Measurements from ENCODE around the gene GNAS-AS1. TPM values are rescaled to one million over a fixed set of nuclear protein-coding genes. Genes with fewer than 3 reads are reported as not detected.

Gene GNAS-AS1
- total and polyA plus RNA-seq, 10 of the 15 experiments (the other 5 are each of a cell fraction or from before 2014, with no cell fraction given): 0.06 to 2.7 (median 1.2) TPM

GRCh38 chr20:58839991-58840747 lies 10.5 kb downstream of the GNAS-AS1 start:
- WGBS (ENCODE audit: insufficient coverage, insufficient replicate concordance, low lambda C conversion rate, missing lambda C conversion rate): 60% methylated on average over 64 of the region's 67 CpGs
- ATAC-seq: no peak
- intact Hi-C loops (cut with micrococcal nuclease; ENCODE audit: unreplicated experiment) (loop anchor here (5.0 kb wide), 1 partner anchor 608 kb away; no protein-coding TSS in a partner anchor), in situ Hi-C loops (cut with MboI) (no loop called here)
- Histone ChIP-seq H3K27me3 (replicated peaks in 1 of 2; ENCODE audit: control insufficient read depth in 2 of 2, insufficient read depth in 2 of 2, low read length in 1 of 2) (peaks cover 0 to 2% of the 10 kb centered on the region in 2 experiments; a peak in 3 of 4 replicates), H2AFZ (ENCODE audit: control insufficient read depth, low read depth, low read length) (no peak overlapping the region), H3K9ac (ENCODE audit: control insufficient read depth, insufficient read depth, low read length) (no peak overlapping the region), H3K4me1 (ENCODE audit: control insufficient read depth, insufficient read depth, low read length) (no peaks in the 10 kb centered on the region), H3K4me2 (ENCODE audit: control insufficient read depth, insufficient read depth) (no peak overlapping the region), H3K27ac (ENCODE audit: control insufficient read depth, insufficient read depth) (no peak overlapping the region), H3K9me3 (replicated peaks; ENCODE audit: control insufficient read depth, insufficient read depth, low read length) (no peaks in the 10 kb centered on the region; the same call in 1 of the 3 replicates), H3K4me3 (no peak overlapping the region), H3K79me2 (ENCODE audit: control insufficient read depth, insufficient read depth, low read length) (no peaks in the 10 kb centered on the region), H4K20me1 (ENCODE audit: control insufficient read depth, insufficient read depth) (no peaks in the 10 kb centered on the region), H3K36me3 (ENCODE audit: control insufficient read depth in 2 of 2, insufficient read depth in 2 of 2, low read length in 1 of 2) (no peaks in the 10 kb centered on the region; a peak in 1 of 4 replicates)
- ChIA-PET SMC1A (ENCODE audit: uncharacterized antibody, unreplicated experiment) (interaction anchor here (0.6 kb wide), 1 partner anchor 15 kb away, joined by 3 read pairs; no protein-coding TSS in a partner anchor), POLR2A (no interaction called here), RAD21 (ENCODE audit: unreplicated experiment) (no interaction called here), CTCF (interaction anchor here (0.9 kb wide), 1 partner anchor 11 kb away, joined by 3 read pairs; no protein-coding TSS in a partner anchor)
- no peak for DNase-seq (ENCODE audit: low read depth, low spot score)
- FAIRE-seq: no peak
- BruUV-seq (replicated peaks): no TSS peak
- TF ChIP-seq STAT1 (conservative IDR thresholded peaks at IDR 0.05): no peak
- TF ChIP-seq SIN3A (IDR thresholded peaks at IDR 0.05; ENCODE audit: low read depth, low read length): no peak
- TF ChIP-seq ETV6 (conservative IDR thresholded peaks at IDR 0.05 in 1 of 2, IDR thresholded peaks at IDR 0.05 in 1 of 2; ENCODE audit: borderline replicate concordance in 1 of 2, low read depth in 1 of 2): no peak
- no peak for TF ChIP-seq MYC (IDR thresholded peaks at IDR 0.05; ENCODE audit: insufficient read depth, insufficient read length, insufficient replicate concordance, low read length, severe bottlenecking)
- no peak for TF ChIP-seq IKZF2 (IDR thresholded peaks at IDR 0.05)
- TF ChIP-seq, protein P1, sequence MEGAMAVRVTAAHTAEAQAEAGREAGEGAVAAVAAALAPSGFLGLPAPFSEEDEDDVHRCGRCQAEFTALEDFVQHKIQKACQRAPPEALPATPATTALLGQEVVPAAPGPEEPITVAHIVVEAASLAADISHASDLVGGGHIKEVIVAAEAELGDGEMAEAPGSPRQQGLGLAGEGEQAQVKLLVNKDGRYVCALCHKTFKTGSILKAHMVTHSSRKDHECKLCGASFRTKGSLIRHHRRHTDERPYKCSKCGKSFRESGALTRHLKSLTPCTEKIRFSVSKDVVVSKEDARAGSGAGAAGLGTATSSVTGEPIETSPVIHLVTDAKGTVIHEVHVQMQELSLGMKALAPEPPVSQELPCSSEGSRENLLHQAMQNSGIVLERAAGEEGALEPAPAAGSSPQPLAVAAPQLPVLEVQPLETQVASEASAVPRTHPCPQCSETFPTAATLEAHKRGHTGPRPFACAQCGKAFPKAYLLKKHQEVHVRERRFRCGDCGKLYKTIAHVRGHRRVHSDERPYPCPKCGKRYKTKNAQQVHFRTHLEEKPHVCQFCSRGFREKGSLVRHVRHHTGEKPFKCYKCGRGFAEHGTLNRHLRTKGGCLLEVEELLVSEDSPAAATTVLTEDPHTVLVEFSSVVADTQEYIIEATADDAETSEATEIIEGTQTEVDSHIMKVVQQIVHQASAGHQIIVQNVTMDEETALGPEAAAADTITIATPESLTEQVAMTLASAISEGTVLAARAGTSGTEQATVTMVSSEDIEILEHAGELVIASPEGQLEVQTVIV (IDR thresholded peaks at IDR 0.05; ENCODE audit: borderline replicate concordance, partially characterized antibody): no peak
- TF ChIP-seq POLR2AphosphoS2 (IDR thresholded peaks at IDR 0.05; ENCODE audit: low read depth, low read length): no peak
- TF ChIP-seq CTCF (IDR thresholded peaks at IDR 0.05 in 2 of 3, conservative IDR thresholded peaks at IDR 0.05 in 1 of 3; ENCODE audit: control insufficient read depth in 2 of 3, extremely low read depth in 1 of 3, insufficient read depth in 1 of 3, low read depth in 3 of 3, low read length in 3 of 3): no peak
- TF ChIP-seq RAD51 (IDR thresholded peaks at IDR 0.05): no peak
- TF ChIP-seq DPF2 (IDR thresholded peaks at IDR 0.05): no peak
- no peak for TF ChIP-seq ATF7 (IDR thresholded peaks at IDR 0.05; ENCODE audit: low read depth)
- TF ChIP-seq SPI1 (IDR thresholded peaks at IDR 0.05; ENCODE audit: borderline replicate concordance, insufficient read depth, low read depth, low read length): no peak
- TF ChIP-seq TCF3 (IDR thresholded peaks at IDR 0.05; ENCODE audit: borderline replicate concordance, insufficient read depth, low read depth, low read length): no peak
- no peak for TF ChIP-seq FOXK2 (IDR thresholded peaks at IDR 0.05)
- TF ChIP-seq MTA3 (IDR thresholded peaks at IDR 0.05; ENCODE audit: borderline replicate concordance, low read length): no peak
- TF ChIP-seq SUPT20H (IDR thresholded peaks at IDR 0.05; ENCODE audit: borderline replicate concordance, control insufficient read depth, low read depth, low read length): no peak
